HG03139 (cell line): ENCODE data around the gene GRIK3.
"Not testable (repeated sequence)": the region's sequence is repeated elsewhere in the genome, so short reads cannot be mapped to it uniquely, and the experiment has no call there.

Experiments used
- ATAC-seq: cut with Tn5 transposase; IDR thresholded peaks from one replicate; pipeline ENCODE4 v1.9.1; 2021; ENCODE audit not compliant: unreplicated experiment

The GRIK3 gene

DNA sequence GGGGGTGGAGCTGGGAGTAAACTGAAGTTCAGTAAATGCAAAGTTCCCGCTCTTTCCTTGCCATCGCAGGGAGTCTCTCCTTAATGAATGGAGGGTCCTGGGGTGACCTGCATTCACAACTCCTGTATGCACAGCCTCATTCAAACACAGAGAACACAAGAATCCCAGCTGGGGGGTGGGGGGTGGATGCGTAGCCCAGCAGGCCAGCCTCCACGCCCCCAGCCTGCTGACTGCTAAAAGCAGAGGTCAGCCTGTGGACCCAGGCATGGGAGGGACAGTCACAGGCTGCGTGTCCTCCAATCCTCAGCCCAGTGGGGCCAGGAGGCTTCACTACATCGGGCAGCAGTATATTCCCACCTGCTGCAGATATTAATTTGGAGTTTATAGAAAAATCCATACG lies 263.1 kb downstream of the GRIK3 start:
- ATAC-seq = no peak

DNA sequence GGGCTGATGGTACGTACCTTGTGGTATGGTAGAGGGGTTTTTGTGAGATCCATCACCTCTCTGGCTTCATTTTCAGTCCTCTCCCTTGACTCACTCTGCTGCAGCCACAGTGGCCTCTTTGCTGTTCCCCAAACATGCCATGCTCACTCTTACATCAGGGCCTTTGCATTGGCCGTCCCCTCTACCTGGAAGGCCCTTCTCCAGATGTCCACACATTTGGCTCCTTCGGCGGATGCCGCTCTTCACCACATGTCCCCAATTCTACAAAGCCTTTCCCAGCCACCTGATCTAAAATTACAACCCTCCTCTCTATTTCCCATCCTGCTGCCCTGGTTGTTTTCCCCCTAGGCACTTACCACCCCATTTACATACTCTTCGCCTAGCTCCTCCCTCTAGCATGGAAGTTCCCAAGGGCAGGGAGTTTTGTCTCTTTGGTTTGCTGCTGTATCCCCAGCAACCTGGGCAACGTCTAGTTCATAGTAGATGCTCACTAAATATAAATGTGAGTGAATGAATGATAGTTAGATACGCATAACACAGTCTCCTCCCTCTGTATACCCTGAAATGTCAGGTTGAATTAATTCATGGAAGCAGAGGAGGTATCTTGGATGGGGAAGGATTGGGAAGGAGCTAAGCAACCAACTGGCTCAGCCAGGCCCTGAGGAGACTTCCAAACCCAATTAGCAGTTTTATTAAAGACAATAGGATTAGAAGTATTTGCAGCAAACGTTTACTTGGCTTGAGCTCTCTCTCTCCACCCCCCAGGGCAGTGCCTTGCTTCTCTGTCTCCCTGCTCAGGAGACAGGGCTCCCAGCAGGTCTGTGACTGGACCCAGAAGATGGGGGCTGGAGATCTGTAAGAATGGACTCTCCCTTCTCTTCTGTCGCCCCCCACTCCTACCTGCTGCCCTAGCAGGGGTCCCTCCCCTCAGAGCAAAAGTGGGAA lies 264.2 kb downstream of the GRIK3 start:
- ATAC-seq = no peak

DNA sequence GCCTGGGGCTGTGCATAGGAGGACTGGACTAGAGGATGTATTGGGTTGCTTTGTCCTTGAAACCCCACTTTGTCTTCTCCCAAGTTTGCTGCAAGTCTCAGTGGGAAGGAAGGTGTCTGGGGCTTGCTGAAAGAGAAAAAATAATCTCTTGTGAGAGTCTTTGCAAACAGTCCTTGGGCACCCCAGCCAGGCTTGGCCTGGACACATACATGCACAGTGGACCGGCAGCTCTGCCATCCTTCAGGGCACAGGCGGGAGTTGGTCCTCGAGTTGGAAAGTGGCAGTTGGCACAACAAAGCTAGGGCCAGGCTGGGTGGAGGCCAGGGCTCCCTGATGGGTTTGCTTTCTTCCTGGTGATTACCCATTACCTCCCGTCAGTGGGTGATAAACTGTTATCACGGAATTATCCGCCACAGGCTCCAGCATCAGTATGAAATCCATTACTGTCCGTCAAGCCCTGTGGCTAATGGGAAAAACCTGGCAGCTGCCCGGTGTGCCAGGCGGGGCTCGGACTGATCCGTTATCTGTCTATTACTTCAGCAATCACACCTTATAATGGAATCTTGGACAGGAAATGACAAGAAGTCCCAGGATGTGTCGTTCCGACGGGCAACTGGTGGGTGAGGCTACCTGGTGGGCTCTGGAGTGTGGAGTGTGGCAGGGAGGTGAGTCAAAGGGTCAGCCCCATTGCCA lies 265.7 kb downstream of the GRIK3 start:
- no peak for ATAC-seq

DNA sequence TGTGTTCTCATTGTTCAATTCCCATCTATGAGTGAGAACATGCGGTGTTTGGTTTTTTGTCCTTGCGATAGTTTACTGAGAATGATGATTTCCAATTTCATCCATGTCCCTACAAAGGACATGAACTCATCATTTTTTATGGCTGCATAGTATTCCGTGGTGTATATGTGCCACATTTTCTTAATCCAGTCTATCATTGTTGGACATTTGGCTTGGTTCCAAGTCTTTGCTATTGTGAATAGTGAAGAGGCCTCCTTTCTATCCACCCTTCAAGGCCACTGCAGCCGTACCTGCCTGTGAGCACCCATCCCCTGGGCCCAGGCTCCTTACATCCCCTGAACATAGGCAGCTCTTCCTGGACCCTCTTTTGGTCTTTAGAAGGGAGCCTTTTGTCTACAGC lies 266.9 kb downstream of the GRIK3 start:
- not testable (repeated sequence) for ATAC-seq

DNA sequence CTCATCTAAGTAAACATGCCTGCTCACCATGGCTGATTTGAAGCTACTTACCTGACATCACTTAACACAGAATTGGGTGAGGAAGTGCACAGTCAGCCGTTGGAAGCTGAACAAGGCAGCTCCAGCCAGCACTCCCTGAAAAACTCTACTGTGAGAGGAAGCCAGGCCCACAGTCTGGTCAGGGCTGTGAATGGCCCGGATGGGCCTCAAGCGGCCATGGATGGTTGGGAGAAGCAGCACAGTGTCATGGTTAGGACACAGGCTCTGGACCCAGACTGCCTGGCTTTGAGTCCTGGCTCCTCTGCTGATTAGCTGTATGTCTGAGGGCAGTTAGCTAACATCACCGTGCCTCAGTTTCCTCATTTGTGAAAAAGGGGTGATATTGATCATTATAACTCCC lies 267.8 kb downstream of the GRIK3 start:
- no peak for ATAC-seq

DNA sequence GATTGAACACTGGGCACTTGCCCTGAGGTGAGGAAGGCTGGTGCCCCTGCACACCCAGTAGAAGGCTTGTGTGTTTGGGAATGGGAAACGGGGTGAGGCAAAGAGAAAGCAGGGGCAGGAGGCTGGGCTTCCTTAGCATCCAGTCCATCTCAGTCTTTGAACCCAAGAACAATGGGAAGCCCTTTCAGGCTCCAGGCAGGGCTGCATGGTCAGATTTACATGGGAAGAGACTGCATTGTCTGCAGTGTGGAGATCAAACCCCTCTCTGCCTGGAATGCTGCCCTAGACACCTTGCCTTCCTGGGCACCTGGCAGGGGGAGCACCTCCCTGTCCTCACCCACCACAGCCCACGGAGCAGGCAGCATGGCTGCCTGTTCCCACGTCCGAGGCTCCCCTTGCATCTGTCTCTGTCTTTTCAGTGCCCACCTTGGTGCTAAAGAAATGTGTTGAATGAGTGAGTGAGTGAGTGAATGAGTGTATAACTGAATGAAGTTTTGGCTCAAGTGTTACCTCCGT lies 268.5 kb downstream of the GRIK3 start:
- no peak for ATAC-seq

DNA sequence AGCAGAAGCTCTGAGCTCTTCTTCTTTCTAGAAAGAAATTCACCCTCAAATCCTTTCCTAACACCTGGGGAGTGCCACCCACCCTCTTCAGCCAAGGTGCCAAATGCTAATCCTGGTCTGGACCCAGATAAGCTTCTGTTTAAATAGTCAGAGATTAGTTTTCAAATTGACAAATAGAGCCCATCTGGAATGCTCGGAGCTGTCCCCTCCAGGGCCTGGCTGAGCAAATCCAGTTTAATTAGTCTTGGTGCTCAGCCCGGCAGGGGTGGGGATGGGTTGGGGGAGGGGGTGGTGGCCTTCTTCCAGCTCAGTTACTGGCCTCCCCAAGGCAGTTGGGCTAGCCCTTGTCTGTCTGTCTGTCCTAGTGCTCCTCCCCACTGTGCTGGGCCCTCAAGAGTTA lies 269.5 kb downstream of the GRIK3 start:
- ATAC-seq = no peak

DNA sequence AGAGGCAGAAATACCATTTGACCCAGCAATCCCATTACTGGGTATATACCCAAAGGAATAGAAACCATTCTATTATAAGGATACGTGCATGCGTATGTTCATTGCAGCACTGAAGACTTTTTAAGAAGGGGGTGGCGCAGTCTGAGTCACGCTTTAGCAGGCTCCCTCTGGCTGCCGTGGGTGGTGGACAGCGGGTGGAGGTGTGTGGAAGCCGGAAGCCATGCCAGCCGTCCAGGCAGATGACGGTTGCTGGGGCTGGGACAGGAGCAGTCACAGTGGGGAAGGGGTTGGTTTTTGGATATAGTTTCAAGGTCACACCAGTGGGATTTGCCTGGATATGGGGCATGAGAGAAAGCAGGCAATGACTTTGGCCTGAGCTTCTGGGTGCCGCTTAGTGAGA lies 270.5 kb downstream of the GRIK3 start:
- ATAC-seq = no peak

DNA sequence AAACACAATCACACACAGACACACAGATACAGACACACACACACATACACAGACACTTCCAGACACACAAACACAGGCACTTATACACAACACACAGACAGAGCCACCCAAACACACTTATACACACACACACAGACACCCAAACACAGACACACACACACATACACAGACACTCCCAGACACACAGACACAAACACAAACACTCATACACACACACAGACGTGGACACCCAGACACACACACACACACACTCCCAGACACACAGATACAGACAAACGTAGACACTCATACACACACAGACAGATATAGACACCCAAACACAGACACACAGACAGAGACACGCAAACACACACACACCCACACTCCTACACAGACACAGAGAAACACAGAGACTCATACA lies 272.1 kb downstream of the GRIK3 start:
- no peak for ATAC-seq

DNA sequence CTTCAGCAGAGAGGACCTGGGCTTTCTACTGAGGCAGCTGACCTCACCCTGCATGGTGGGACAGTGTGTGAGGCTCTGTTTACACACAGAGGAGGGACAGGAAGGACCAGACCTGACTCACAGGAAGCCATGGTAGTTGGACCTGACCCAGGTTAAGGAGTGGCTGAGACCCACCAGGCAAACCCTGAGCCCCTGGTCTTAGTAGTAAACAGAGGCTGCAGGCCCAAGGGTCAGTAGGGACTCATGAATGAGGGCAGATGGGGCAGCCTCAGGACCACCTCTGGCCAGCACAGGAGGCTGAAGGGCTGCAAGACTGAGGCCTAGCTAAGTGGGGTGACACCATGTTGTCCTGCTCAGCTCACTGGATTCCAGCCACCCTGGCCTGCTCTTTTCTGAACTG lies 273.2 kb downstream of the GRIK3 start:
- ATAC-seq = no peak

DNA sequence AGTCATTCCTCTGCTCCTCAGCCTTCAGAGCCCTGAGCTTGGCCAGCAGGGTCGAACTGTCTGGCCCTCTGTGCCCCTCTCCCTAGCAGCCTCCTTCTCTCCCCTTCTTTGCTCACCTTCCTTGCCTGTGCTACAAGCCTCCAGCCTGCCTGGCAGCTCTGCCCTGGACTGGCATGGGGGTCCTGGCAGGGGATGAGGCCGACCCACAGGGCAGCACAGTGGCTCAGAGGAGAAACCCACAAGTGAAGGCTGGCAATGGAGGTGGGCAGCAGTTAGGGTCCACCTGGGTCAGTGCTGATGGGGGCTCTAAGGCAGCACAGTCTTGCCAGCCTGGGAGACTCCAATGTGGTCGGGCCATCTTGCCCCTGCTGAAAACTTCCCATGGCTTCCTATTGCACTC lies 274.2 kb downstream of the GRIK3 start:
- no peak for ATAC-seq

DNA sequence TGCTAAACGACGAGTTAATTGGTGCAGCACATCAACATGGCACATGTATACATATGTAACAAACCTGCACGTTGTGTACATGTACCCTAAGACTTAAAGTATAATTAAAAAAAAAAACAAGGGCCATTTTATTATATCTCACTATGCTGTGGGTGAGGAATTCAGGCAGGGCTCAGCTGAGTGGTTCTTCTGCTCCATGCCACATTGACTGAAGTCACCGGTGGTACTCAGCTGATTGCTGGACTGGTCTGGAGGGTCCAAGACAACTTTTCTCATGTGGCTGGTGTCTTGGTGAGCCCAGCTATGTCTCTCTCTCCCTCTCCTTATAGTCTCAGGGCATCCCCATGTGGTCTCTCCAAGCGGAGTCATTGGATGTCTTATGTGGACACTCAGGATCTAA lies 275.0 kb downstream of the GRIK3 start:
- no peak for ATAC-seq

DNA sequence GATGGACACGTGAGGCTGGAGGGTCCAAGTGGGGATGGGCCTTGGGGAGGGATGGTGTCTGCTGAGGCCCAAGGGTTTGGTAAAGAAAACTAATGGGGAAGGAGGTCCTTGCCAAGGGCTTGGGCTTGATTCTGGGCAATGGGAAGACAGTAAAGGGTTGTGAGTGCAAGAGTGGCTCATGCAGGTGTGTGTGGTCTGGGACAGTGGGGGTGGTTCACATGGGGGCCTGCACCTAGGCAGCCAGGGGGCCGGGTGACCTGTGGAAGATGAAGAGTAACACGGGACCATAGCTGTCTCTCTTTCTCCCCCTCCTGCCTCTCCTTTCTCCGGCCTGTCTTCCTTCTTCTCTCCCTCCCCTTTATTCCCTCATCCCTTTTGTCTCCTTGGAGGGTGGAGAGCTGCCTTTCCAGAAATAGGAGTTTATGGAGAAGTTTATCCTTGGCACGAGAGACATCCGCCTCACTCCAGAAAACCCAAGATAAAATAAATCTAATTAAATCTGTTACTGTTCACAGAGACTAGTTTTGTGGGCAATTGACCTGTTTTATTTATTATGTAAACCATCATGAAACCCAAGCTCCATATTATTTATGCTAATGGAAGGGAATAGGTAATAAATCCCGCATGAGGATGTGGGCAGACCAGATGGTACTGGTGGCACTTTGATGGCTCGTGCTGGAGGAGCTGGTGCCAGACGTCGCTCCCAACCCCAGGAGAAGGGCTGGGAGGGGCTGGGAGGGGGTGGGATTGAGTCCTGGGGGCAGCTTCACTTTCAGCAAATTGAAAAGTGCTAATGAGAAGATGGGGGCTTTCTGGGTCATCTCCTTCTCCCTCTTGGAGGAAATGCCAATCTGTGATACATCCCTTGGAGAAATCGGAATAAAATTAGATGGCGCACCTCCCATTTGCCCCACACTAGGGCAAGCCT lies 278.7 kb downstream of the GRIK3 start:
- no peak for ATAC-seq

DNA sequence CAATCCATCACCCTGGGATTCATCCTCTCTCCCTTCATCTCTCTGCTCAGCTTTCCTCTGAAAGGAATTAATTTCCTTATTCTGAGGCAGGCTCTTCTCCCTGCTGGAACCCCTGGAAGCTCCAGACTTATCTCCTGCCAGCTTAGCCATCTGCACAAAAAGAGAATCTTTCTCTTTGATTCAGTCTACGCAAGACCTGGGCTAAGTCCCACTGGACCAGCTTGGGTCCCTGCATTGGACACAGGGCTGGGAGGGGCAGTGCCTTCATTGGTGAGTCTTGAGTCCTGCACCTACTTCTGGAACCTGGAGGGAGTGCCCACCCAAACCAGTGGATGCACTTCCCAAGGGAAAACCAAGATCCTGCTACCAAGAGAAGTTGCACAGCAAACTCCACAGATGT lies 279.9 kb downstream of the GRIK3 start:
- ATAC-seq = no peak

DNA sequence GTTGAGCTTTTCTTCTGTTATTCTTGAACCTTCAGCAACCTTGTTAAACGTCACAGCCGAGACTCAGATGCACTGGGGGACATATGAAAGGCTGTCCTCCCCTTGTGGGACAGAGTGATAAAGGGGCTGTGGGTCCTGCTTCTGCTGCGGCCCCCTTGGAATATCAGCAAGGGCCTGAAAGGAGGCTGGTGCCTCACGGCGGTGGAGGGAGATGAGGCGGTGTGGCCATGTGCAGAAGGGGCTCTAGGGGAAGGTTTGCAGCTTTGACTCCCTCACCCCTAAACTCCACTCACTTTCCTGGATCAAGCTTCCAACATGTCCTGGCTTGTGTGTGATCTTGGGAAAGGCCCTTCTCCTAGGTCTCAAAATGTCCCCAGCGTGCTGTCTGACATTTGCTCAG lies 280.9 kb downstream of the GRIK3 start:
- no peak for ATAC-seq

DNA sequence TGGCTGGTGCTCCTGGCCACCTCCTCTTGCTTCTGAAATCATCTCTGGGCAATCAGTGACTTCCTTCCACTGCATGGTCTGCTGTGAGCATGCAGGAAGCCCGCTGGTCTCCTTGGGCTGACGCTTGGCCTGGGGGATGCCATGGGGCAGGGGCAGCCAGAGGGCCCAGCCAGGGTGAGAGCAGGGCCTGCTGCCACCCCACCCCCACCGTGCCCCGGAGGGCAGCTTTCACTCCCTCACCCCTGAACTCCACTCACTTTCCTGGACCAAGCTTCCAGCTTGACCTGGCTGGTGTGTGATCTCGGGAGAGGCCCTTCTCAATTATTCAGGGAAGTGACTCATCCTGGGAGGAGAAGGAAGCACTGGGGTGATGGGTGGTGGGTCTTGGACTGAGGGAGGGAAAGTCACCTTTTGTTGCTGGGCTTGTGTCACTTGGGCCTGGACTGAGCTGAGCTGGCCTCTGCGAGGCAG lies 281.4 kb downstream of the GRIK3 start:
- no peak for ATAC-seq

DNA sequence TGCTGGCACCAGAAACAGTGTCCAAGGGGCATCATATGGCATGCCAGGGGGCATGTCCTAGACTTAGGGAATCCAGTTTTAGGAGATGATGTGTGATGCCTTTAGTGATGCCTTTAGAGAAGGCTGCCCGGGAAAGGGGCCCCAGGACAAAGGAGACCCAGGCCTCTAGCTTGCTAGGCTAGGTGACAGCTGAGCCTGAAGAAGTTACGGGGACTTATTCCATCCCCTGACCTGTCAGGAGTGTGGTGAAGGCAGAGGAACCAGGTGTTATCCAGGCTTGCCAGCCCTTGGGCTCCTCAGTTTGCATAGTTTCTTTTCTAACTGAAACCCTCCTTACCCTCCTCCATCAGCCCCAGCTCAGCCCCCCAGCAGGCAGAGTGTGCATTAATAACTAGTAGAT lies 281.9 kb downstream of the GRIK3 start:
- no peak for ATAC-seq

DNA sequence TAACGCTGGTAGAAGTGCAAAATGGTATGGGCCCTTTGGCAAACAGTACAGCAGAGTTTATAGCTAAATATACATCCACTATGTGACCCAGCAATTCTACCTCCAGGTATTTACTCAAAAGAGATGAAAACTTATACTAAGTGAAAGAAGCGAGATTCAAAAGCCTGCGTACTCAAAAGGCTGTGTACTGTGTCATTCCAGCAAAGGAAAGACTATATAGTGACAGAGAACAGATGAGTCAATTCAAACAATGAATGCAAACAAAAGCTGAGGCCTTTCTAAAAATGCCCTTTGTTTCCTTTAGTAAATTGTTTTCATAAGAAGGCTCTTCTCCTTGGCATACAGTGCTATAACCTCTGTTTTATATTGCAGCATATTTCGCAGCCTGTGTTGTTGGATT lies 282.8 kb downstream of the GRIK3 start:
- ATAC-seq = no peak

DNA sequence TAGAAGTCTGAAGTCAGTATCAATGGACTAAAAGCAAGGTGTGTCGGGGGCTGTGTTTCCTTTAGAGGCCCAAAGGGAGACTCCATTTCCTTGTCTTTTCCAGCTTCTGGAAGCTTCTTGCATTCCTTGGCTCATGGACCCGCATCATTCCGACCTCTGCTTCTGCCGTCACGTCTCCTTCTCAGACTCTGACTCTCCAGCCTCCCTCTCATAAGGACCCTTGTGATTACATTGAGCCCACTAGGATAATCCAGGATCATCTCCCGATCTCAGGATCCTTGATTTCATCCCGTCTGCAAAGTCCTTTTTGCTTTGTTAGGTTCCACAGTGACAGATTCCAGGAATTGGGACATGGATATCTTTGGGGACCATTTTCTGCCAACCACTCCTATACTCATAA lies 285.8 kb downstream of the GRIK3 start:
- ATAC-seq = no peak
